Measurements from ENCODE around the gene SBF2.
A peak's percentile ranks its signal among the peaks of the same experiment; 100 is the strongest.

SBF2 gene

GRCh38 chr11:10293423-10294289 lies at the start of gene SBF2:
SBF2 (minus strand) TSS chr11:10294219; CDS start chr11:10294069, 150 bp downstream.
- peak; percentile 57 to 64 (median 58) for DNase-seq

DNA sequence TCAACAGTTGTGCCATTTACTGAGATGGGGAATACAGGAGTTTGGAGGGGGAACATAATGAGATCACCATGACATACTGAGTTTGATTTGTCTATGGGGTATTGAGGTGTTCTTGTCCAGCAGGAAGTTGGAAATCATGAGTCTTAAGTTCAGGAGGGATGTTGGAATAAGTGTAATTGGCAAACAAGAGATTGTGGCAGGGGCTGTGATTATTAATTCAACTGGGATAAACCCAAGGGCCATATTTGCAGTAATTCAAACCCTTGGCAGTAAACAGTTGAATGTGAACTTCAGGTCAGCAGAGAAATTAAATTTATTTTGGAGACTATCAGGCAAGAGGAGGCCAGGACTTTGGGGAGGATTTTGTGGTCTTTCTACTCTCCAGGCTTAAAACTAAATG lies 44.3 kb upstream of the SBF2 start:
- DNase-seq, result no peak

- no peak for DNase-seq
Observed at GRCh38 chr11:10333490-10333889, 39.5 kb upstream of the SBF2 start.

GRCh38 chr11:10331548-10332289 lies 37.7 kb upstream of the SBF2 start:
- DNase-seq, result no peak

DNA sequence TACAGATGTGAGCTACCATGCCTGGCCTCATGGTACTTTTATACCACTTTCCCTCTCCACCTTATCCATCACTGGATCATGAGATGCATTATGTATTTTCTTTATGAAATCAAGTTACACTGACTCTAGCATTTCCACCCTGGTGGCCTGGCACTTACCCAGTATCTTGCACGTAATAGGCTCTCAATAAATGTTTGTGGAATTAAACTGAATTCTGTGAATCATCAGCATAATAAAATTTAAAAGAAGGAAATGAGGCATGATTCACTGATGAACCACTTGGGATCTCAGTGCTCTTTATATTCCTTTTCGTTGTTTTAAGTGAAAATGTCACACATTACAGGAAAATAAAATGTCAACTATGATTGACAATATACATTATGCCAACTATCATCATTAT lies 35.9 kb upstream of the SBF2 start:
- no peak for DNase-seq

DNA sequence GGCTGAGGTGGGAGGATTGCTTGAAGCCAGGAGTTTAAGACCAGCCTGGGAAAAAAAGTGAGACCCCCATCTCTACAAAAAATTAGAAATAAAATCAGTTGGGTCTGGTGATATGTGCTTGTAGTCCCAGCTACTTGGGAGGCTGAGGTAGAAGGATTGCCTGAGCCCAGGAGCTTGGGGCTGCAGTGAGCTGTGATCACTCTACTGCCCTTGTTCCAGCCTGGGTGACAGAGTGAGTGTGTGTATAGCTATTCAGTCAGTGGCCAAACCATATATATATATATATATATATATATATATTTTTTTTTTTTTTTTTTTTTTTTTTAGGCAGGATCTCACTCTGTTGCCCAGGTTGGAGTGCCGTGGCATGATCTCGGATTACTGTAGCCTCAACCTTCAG lies 35.3 kb upstream of the SBF2 start:
- no peak for DNase-seq

GRCh38 chr11:10328314-10329098 lies 34.5 kb upstream of the SBF2 start:
- no peak for DNase-seq

DNA sequence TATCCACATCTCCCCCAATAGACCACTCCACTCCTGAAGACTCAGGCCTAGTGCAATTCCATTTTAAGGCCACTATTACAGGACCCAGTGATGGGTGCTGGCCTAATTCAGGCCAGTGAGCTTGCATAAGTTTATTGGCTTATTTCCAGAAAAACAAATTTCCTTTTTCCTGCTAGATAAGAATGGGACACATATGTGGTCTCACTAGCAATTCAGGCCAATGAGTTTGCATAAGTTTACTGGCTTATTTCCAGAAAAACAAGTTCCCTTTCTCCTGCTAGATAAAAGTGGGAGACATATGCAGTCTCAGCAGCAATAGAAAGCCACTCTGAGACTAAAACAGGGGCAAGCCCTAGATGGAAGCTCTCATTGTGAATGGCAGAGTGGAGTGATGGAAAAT lies 33.2 kb upstream of the SBF2 start:
- no peak for DNase-seq

GRCh38 chr11:10326012-10326964 lies 32.3 kb upstream of the SBF2 start:
- DNase-seq, result no peak

GRCh38 chr11:10325277-10326011 lies 31.4 kb upstream of the SBF2 start:
- DNase-seq, result no peak

- no peak for DNase-seq
Observed at GRCh38 chr11:10324474-10324873, 30.5 kb upstream of the SBF2 start.

GRCh38 chr11:10323793-10324170 lies 29.8 kb upstream of the SBF2 start:
- no peak for DNase-seq

GRCh38 chr11:10322830-10323792 lies 29.1 kb upstream of the SBF2 start:
- DNase-seq, result no peak

- no peak for DNase-seq
Observed at GRCh38 chr11:10322401-10322800, 28.4 kb upstream of the SBF2 start.

DNA sequence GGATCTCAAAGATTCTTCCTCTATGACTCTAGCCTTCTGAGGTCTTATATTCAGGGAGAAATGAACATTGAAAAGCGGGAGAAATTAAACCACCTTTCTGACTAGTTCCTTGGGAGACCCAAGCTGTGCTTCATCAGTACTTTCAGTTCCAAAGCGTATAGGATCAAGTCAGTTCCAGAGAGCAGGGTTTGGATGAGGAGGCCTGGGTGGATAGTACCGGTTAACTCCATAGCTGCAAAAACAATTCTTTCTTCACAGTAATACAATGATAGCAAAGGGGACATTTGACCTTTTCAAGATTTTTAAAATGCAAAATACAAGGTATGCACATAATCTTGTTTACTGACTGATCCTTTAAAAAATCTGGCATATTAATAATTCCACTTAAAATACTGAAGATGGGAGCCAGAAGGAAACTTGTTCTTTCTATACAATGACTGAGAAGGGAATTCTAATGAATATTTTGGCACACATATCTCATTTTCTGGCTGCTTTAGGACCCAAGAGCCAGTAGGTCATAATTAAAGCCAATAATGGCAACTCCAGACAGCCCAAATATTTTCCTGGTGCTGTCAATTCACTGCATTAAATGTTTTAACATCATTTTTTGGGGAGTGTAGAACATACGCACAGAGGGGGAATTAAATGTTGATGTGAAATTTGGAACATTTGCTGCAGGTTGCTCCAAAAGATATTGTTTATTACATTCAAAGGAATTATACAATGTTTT lies 26.9 kb upstream of the SBF2 start:
- DNase-seq, result no peak

- DNase-seq, result no peak
Observed at GRCh38 chr11:10319702-10320558, 25.9 kb upstream of the SBF2 start.

DNA sequence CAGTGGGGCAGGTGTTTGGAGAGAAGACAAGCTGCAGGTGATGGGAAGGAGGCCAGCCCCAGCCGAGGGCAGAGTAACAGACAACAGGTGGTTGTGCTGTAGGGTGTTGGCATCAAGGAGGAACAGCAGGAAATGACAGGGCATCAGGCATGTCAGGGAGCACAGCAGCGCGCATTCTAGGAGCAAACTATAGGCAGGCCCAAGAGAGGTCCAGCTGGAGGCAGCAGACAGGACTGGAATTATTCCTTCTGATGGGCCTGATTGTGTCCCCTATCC lies 24.4 kb upstream of the SBF2 start:
- no peak for DNase-seq

DNA sequence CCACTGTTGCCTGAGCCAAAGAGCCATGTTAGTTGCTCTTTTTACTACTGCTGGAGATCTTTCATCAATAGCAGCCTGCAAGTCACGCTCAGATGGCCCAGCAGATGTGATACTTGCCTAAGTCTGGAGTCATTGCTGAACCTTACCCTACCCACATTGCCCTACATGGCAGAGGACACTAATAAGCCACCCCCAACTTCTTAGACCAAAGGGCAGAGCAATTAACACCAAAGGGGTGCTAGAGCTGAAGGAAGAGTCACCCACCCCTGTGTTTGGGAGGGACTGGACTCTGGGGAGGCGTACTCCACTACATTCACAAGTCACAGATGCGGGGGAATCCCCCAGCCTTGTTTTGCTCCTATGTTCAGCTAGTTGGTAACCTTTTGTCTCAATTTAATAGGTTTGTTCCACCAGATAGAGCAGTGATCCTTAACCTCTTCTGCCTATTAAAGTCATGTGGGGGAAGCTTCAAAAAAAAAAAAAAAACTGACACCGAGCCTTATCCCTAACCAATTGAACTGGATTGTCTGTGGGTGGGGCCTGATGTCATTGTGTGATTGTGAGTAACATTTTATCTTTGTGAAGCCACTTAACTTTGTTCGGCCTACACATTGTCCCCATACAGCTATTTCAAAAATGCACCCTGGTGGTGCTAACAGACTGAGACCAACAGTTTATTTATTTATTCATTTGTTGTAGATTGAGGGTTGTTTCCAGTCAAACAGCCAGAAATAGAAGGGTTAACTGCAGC lies 23.9 kb upstream of the SBF2 start:
- no peak for DNase-seq

Data from activated CD4-positive, CD25-positive, alpha-beta regulatory T cell (primary cell).